ENCODE data around the gene KAZN.

DNA sequence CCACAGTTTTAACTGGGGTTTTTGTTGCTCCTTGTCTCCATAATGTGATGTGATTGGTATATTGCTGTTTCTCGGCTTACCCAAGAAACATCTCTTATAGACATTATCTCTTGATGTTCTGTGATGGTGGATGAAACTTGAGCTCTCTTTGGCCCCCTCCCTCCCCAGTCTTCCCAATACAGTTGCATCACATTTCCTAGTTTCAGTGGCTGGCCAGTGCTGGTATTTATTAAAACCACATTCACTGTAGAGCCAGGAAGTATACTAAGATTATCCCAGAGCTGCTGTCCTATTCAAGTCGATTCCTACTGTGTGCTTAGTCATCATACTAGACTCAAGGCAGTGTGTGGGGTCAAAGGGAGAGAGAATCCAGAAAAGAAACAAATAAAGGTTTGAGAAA, 244.4 kb downstream of the KAZN start:
- no peak for TF ChIP-seq CTCF (IDR thresholded peaks at IDR 0.05; ENCODE audit: insufficient read depth, low read depth, low read length)
- TF ChIP-seq EZH2 (IDR thresholded peaks at IDR 0.05; ENCODE audit: insufficient read depth, low read length) = no peak
